H1 (cell line): Measurements from ENCODE around the gene TMEM151A.

Experiments
- BRCA1 ChIP-seq: IDR thresholded peaks from 2 replicates; pipeline ENCODE4 v1.6.1; 2012; ENCODE audit warnings: low read depth, low read length, improper control_type of control experiment
- CBX5 ChIP-seq: fragments of 300-800, 300-1000 bp; sonication (generic); IDR thresholded peaks from 2 replicates; pipeline ENCODE4 v1.7.1; 2016; ENCODE audit warnings: antibody characterized with exemption, low read length, low read depth
- CEBPB ChIP-seq: IDR thresholded peaks from 2 replicates; pipeline ENCODE4 v1.6.1; 2012; ENCODE audit warnings: low read depth, low read length
- CTCF ChIP-seq, 3 experiments: IDR thresholded peaks; 1 replicate in 2 of 3; 2 replicates in 1 of 3; pipeline versions ENCODE4 v1.5.1 to v1.6.1; 2011; ENCODE audit warnings: low read length in 3 of 3, mild to moderate bottlenecking in 3 of 3, inconsistent platforms in 2 of 3, low read depth in 1 of 3, moderate library complexity in 1 of 3; ENCODE audit not compliant: insufficient read depth in 1 of 3; ENCODE audit errors: control extremely low read depth in 1 of 3
- GTF2F1 ChIP-seq: IDR thresholded peaks from 2 replicates; pipeline ENCODE4 v1.6.1; 2012; ENCODE audit warnings: low read depth, low read length, improper control_type of control experiment, borderline replicate concordance
- JUND ChIP-seq: IDR thresholded peaks from 2 replicates; pipeline ENCODE4 v1.6.1; 2011; ENCODE audit warnings: mild to moderate bottlenecking, improper control_type of control experiment, low read length
- MAFK ChIP-seq: IDR thresholded peaks from 2 replicates; pipeline ENCODE4 v1.6.1; 2012; ENCODE audit warnings: low read depth, mild to moderate bottlenecking, improper control_type of control experiment, low read length
- PHF8 ChIP-seq: fragments of 200-600 bp; sonication (generic); conservative IDR thresholded peaks from 2 replicates; pipeline ENCODE4 v1.7.1; 2012; ENCODE audit warnings: low read depth, mild to moderate bottlenecking, inconsistent platforms, low read length, moderate library complexity
- POLR2A ChIP-seq, 2 experiments: IDR thresholded peaks; 1 replicate in 1 of 2; 2 replicates in 1 of 2; pipeline ENCODE4 v1.6.1; 2011; ENCODE audit warnings: low read depth in 2 of 2, low read length in 2 of 2, mild to moderate bottlenecking in 2 of 2; ENCODE audit errors: control extremely low read depth in 1 of 2

DNA sequence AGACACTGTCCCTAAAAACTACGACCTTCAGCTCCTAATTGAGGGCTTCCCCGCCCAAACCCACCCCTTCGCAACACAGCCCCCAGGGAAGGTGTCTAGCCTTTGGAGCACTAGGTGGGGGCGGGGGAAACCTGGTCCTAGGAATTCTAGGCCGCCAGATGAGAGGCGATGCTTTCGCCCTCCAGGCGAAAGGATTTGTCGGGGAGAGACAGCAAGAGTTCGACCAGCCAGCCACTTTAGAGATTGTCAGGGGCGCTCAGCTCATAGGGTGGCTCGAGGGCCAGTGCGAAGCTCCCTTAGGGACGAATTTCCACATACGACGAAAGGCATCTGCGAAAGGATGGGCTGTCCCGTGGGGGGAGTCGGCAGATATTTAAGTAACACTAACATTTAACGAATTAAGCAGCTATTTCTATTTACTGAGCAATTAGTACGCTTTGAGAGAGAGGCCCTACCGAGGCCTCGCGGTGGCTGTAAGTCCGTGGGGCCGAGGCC, 19.8 kb downstream of the TMEM151A start:
- TF ChIP-seq BRCA1 (no peak), CTCF (IDR thresholded peaks at IDR 0.05; ENCODE audit: control extremely low read depth in 1 of 3, insufficient read depth in 1 of 3, low read depth in 1 of 3, low read length in 3 of 3) (no peak), POLR2A (IDR thresholded peaks at IDR 0.05; ENCODE audit: control extremely low read depth in 1 of 2, low read depth in 2 of 2, low read length in 2 of 2) (no peak), CBX5 (no peak), MAFK (no peak), JUND (no peak), PHF8 (no peak), GTF2F1 (no peak), CEBPB (no peak)
